ENCODE measurements around the gene TPSD1.
"Not testable (repeated sequence)": the region's sequence is repeated elsewhere in the genome, so short reads cannot be mapped to it uniquely, and the experiment has no call there.

TPSD1 gene

GRCh38 chr16:1221628-1222552 lies 34.0 kb upstream of the TPSD1 start:
- no peak for DNase-seq

- DNase-seq: no peak
Measured at GRCh38 chr16:1222553-1223354, 33.1 kb upstream of the TPSD1 start.

- DNase-seq: no peak
Measured at GRCh38 chr16:1223355-1224214, 32.3 kb upstream of the TPSD1 start.

- DNase-seq: no peak
Measured at GRCh38 chr16:1224558-1224957, 31.3 kb upstream of the TPSD1 start.

- no peak for DNase-seq
Measured at GRCh38 chr16:1225051-1225451, 30.8 kb upstream of the TPSD1 start, which contains the start of gene TPSG1. Gene TPSG1 (minus strand): TSS chr16:1225268. CDS start chr16:1225252, 16 bp downstream.

GRCh38 chr16:1225728-1226311 lies 30.0 kb upstream of the TPSD1 start:
- DNase-seq: not testable (repeated sequence)

GRCh38 chr16:1226692-1227091 lies 29.2 kb upstream of the TPSD1 start:
- DNase-seq: not testable (repeated sequence)

- DNase-seq: not testable (repeated sequence)
Measured at GRCh38 chr16:1228227-1228626, 27.6 kb upstream of the TPSD1 start.

- not testable (repeated sequence) for DNase-seq
Measured at GRCh38 chr16:1229476-1229875, 26.4 kb upstream of the TPSD1 start.

- not testable (repeated sequence) for DNase-seq
Measured at GRCh38 chr16:1230084-1230470, 25.8 kb upstream of the TPSD1 start, which contains the start of gene TPSB2. Gene TPSB2 (minus strand): TSS chr16:1230184. CDS start chr16:1229951, 233 bp downstream.

GRCh38 chr16:1230471-1231212 lies 25.2 kb upstream of the TPSD1 start:
- not testable (repeated sequence) for DNase-seq

- not testable (repeated sequence) for DNase-seq
Measured at GRCh38 chr16:1231301-1231700, 24.6 kb upstream of the TPSD1 start.

- not testable (repeated sequence) for DNase-seq
Measured at GRCh38 chr16:1232049-1232748, 23.7 kb upstream of the TPSD1 start.

GRCh38 chr16:1236659-1237058 lies 19.2 kb upstream of the TPSD1 start:
- DNase-seq: not testable (repeated sequence)

- no peak for DNase-seq
Measured at GRCh38 chr16:1237990-1238389, 17.9 kb upstream of the TPSD1 start.

- not testable (repeated sequence) for DNase-seq
Measured at GRCh38 chr16:1238909-1239308, 17.0 kb upstream of the TPSD1 start.

- not testable (repeated sequence) for DNase-seq
Measured at GRCh38 chr16:1239575-1239974, 16.3 kb upstream of the TPSD1 start.

GRCh38 chr16:1240436-1240835 lies 15.4 kb upstream of the TPSD1 start, which contains the start of gene TPSAB1:
Gene TPSAB1 (plus strand): TSS chr16:1240705. CDS start chr16:1240939, 234 bp downstream.
- DNase-seq: not testable (repeated sequence)

- not testable (repeated sequence) for DNase-seq
Measured at GRCh38 chr16:1241081-1241480, 14.8 kb upstream of the TPSD1 start.

GRCh38 chr16:1243363-1243762 lies 12.5 kb upstream of the TPSD1 start:
- DNase-seq: not testable (repeated sequence)
